ENCODE data around the gene CD4. TPM values are rescaled to one million over a fixed set of nuclear protein-coding genes. Genes with fewer than 3 reads are reported as not detected.
"Not testable (repeated sequence)": the region's sequence is repeated elsewhere in the genome, so short reads cannot be mapped to it uniquely, and the experiment has no call there.

The CD4 gene
- total RNA-seq (2014; rRNA removed; shearing (Covaris generic)): not detected in 2 replicates

DNA sequence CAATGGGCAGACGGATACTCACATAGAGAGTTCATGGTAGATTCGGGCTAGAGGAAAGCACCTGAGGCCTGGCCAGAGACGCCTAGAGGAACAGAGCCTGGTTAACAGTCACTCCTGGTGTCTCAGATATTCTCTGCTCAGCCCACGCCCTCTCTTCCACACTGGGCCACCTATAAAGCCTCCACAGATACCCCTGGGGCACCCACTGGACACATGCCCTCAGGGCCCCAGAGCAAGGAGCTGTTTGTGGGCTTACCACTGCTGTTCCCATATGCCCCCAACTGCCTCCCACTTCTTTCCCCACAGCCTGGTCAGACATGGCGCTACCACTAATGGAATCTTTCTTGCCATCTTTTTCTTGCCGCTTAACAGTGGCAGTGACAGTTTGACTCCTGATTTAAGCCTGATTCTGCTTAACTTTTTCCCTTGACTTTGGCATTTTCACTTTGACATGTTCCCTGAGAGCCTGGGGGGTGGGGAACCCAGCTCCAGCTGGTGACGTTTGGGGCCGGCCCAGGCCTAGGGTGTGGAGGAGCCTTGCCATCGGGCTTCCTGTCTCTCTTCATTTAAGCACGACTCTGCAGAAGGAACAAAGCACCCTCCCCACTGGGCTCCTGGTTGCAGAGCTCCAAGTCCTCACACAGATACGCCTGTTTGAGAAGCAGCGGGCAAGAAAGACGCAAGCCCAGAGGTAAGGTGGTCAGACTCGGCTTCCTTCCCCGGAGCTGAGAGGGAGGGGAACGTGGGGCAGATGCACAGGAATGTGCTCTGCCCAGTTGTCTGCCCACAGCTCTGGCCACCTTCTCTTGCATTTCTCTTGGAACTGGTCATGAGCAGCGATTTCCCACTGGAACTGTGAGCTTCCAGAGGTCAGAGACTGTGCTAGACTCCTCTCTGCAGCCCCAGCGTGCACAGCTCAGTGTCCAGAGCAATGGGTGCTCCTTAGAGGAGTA lies at the start of gene CD4:
Gene CD4, plus strand, starts transcription at position 557 of the 953 bp plus-strand sequence. CDS start 10,611 bp downstream, outside the sequence.
- DNase-seq (ENCODE audit: low read depth): no peak

- DNase-seq (ENCODE audit: low read depth): not testable (repeated sequence)
Measured at GRCh38 chr12:6742080-6742479, 47.2 kb upstream of the CD4 start.

DNA sequence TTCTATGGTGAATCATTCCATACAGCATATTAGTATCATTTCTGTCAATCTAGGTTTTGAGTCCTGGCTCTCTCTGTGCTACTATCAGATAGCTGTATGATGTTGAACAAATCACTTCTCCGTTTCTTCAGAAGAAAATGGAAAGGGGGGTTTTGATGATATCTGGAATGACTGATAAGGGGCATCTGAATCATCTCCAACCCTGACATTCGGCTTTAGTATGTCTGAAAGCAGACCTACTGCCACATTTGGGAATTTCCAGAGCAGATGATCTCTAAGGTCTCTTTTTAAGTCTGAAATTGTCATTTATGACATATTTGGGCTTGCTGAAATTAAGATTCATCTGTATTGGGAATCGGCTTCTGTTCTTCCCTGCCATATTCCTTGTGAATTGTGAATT lies 46.5 kb upstream of the CD4 start:
- no peak for DNase-seq (ENCODE audit: low read depth)

DNA sequence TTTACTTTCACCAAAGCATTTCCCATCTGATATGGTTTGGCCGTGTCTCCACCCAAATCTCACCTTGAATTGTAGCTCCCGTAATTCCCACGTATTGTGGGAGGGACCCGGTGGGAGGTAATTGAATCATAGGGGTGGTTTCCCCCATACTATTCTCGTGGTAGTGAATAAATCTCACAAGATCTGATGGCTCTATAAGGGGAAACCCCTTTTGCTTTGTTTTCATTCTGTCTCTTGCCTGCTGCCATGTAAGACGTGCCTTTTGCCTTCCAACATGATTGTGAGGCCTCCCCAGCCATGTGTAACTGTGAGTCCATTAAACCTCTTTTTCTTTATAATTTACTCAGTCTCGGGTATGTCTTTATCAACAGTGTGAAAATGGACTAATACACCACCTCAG lies 46.0 kb upstream of the CD4 start:
- DNase-seq (ENCODE audit: low read depth): not testable (repeated sequence)

GRCh38 chr12:6745741-6746525 lies 43.4 kb upstream of the CD4 start:
- DNase-seq (ENCODE audit: low read depth): peak; percentile 28

- no peak for DNase-seq (ENCODE audit: low read depth)
Measured at GRCh38 chr12:6747216-6747615, 42.1 kb upstream of the CD4 start.

GRCh38 chr12:6748761-6749160 lies 40.6 kb upstream of the CD4 start:
- DNase-seq (ENCODE audit: low read depth): no peak

DNA sequence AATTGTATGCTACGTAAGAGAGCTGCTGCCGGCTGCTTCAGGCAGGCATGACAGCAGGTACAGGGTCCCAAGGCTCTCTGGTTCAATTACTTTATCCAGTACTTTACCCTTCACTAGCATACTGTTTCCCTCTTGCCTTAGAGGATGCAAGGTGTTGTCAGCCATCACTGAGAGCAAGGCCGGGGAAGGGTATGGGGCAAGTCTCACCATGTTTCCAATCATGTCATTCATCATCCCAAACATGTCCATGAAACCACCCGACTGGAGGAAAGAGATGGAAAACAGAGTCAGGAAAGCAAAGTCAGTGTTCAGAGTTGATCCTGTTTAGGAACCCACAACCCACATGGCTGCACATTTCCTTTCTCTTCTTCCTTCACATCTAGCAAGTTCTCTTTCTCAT lies 38.8 kb upstream of the CD4 start:
- no peak for DNase-seq (ENCODE audit: low read depth)

DNA sequence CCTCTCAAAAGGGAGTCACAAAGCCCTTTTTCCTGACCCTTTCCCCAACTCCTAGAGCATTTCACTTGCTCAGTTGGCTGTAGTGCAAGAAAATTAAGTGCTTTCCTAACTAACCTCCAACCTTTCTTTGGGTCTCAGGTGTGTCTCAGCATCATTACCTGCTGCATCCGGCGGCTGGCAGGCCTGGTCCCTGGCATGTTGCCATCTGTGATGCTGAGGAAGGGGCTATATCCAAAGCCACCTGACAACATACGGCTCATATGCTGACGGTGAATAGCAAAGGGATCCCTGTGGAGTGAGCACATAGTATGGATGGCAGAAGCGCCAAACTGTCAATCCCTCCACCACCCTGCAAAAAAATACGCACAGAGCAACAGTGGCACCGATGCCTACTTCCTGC lies 37.6 kb upstream of the CD4 start:
- no peak for DNase-seq (ENCODE audit: low read depth)

DNA sequence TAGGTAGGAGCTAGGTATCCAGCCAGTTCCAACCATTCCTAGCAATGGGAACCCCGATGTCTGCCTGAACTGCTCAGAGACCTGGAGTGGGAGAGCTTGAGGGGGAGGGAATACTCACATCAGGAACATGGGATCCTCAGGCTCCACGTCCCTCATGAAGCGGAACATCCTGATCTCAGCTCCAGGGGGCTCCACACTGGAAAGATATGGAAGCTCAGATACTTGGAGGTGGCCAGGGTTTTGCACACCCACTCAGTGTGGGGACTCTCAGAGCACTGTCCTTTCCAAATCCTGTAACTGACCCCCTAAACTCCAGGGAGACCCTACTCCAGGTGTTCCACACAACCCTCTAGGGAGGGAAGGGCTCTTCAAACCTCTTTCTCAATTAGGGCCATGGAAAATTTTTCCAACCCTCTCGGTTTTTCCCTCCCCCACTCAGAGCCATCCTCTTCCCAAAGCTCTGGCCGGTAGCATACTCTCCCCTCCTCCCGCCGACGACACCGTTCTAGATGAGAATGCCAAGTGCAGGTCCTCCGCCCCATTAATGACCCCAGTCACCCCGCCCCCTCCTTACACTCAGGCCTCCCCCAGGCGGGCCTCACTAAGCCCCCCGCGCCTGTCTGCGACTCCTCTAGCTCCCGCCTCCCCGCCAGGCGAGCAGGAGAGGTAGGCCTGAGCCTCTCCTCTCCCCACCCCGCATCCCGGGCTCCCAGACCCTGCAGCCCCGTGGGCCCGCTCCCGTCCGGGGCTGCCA lies 37.0 kb upstream of the CD4 start:
- peak; percentile 49 for DNase-seq (ENCODE audit: low read depth)

DNA sequence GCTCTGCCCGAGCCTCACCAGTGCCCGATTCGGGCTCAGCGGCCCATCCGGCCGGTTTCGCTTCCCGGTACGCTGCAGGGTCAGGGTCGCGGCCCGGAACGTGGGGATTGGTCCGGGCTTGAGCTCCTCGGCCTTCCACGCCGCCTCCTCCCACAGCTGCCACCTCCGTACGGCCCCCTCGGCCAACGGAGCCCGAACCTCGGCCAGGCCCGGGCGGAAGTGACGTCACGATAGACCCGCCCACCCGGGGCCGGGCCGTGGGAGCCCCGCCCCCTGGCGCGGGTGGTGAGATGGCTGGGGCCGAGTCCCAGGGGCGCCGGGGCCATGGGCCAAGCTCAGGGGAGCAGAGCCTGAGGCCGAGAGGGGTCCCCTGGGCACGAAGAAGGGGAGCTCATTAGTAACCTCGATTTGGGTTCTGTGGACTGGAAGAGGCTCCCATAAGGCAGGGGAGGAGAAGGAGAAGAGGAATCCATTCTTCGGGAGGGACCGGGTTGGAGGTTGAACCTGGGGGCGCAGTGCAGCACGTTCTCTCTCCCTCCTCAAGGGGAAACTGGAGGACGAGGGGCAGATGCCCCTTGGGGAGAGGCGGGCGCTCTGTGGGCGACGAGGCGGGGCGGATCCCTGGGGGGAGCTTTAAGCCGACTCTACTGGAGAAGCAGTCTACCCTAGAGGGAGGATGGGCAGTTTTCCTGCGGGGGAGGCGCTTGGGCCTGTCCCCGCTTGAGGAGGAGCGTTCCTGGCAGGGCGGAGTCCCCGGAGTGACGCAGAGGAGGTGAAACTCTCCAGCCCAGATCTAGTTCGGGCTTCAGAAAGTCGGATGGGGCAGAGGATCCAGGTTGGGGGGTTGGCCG lies 36.2 kb upstream of the CD4 start, which contains the start of gene MLF2:
Gene MLF2, minus strand, starts transcription at position 221 of the 851 bp plus-strand sequence. CDS start 807 bp downstream, outside the sequence.
- peak; percentile 99 for DNase-seq (ENCODE audit: low read depth)

- no peak for DNase-seq (ENCODE audit: low read depth)
Measured at GRCh38 chr12:6753772-6754356, 35.5 kb upstream of the CD4 start.

DNA sequence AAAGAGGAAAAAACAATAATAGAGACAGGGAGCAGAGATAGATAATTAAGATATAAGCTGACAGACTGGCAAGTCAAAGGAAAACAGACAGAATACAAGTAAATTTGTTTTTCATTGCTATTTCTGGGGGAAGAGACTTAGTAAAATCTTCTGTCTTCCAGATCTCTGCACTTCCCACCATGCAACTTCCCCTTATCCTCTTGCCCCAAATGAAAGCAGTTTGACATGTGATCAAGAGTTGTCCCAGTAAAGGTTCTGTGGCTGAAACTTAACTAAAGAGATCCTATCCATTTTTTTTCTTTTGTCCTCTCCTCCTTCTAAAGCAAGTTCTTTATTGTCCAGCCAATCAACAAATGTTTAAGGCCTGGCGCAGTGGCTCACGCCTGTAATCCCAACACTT lies 34.9 kb upstream of the CD4 start:
- DNase-seq (ENCODE audit: low read depth): no peak

GRCh38 chr12:6757028-6757690 lies 32.2 kb upstream of the CD4 start:
- DNase-seq (ENCODE audit: low read depth): no peak

- no peak for DNase-seq (ENCODE audit: low read depth)
Measured at GRCh38 chr12:6758506-6759095, 30.7 kb upstream of the CD4 start.

DNA sequence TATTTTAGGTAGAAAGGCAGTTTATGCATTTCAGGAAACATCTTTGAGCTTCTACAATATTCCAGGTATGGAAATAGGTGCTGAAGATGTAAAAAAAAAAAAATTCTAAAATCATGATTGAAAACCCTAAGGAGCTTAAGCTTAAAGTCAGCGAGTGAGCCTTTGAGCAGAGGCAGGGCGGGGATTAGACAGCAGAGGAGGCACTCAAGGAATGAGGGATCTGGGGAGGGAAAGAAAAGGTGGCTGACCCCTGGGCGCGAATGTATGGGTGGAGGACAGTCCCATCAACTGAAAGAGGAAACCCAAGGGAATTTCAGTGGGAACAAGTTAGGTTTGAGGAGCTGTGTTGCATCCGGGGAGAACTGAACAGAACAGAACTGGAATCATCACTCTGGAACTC lies 29.6 kb upstream of the CD4 start:
- no peak for DNase-seq (ENCODE audit: low read depth)

DNA sequence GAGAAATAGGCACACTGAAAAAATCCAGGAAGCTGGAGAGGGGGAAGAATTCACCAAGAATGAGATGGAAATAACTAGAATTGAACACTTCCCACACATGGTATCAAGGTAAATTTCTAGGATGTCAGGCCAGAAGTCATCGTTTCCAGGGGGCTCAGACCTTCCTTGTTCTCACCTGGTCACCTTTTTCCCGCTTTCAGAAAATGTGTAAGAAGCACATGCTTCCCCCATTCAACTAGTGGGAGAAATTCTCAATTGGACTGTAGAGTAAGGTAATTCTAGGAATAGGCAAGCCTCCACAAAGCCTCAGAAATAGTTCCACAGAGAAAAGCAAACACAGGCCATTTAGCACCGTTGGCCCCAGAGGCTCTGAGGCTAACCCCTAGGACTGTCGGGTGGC lies 25.9 kb upstream of the CD4 start:
- DNase-seq (ENCODE audit: low read depth): no peak

DNA sequence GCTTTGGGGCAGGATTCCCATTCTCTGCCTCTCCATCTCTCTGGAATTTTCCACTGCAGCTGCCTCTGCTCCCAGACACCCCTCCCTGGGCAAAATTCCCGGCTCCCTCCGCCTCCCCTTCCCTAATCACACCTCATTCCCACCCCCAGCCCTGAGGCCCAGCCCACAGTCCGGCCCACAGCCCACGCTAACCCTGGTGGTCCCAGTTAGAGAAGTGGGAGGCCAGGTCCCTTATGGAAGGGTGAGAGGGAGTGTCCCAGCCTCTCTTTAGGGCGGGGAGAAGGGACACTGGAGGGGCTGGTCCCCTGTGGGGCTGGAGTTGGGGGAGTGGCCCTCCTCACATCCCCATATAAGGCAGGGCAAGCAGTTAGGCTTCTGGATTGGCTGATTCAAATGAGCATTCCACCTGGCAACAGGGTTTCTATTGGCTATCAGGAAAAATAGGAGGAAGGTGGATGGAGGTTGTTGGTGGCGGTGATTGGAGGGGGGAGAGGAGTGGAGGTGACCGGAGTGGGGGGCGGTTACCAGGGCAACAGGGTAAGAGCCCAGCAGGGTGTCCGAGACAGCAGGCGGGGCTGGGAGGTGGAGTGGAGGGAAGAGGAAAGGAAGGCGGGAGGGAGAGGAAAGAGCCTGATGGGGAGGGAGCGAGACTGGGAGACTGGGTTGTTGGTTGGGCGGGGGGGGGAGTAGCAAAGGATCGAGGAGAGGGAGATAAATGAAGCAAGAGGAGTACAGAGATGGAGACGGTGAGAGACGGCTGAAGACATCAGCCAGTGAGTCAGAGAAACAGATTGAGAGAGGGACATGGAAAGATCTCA lies 25.1 kb upstream of the CD4 start:
- DNase-seq (ENCODE audit: low read depth): peak; percentile 98

All from Daoy (cell line).